BE2C (cell line): ENCODE measurements around the gene MRPL51.
A peak's percentile ranks its signal among the peaks of the same experiment; 100 is the strongest.
"Not testable (repeated sequence)": the region's sequence is repeated elsewhere in the genome, so short reads cannot be mapped to it uniquely, and the experiment has no call there.

Source experiments
- DNase-seq: peaks from one replicate; pipeline ENCODE4 v3.0.0-alpha.2; 2020
- H3K27me3 ChIP-seq: fragments of 250-450 bp; sonication (Bioruptor Pico); 2 replicates; pipeline ENCODE4 v1.5.1; 2020; ENCODE audit warnings: mild to moderate bottlenecking
- H3K36me3 ChIP-seq: fragments of 250-450 bp; sonication (Bioruptor Pico); 2 replicates; pipeline ENCODE4 v1.5.1; 2020; ENCODE audit warnings: mild to moderate bottlenecking
- H3K4me1 ChIP-seq: fragments of 250-450 bp; sonication (Bioruptor Pico); 2 replicates; pipeline ENCODE4 v1.5.1; 2020
- H3K4me3 ChIP-seq: 2 replicates; pipeline ENCODE4 v1.5.1; 2011; ENCODE audit warnings: low read depth, low read length
- H3K9me3 ChIP-seq: fragments of 250-450 bp; sonication (Bioruptor Pico); 2 replicates; pipeline ENCODE4 v1.5.1; 2020
- TF ChIP-seq, protein P1 (sequence below): IDR thresholded peaks from 2 replicates; pipeline ENCODE4 v1.5.1; 2012; ENCODE audit warnings: mild to moderate bottlenecking, low read depth, low read length

Gene MRPL51

DNA sequence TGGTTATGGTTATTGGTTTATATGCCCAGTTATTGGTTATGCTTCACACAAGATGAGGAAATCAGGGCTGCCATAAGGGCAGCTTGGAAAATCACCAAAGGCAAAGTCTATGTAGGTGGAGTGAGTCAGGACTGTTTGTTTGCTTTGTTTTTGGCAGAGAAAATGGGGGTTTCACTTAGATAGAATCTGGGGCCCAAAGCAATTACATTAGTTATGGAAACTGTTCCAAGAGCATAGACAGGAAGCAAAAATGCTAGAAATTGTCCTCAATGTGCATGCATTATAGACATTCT lies 24.8 kb downstream of the MRPL51 start:
- no peak for DNase-seq
- TF ChIP-seq, protein P1, sequence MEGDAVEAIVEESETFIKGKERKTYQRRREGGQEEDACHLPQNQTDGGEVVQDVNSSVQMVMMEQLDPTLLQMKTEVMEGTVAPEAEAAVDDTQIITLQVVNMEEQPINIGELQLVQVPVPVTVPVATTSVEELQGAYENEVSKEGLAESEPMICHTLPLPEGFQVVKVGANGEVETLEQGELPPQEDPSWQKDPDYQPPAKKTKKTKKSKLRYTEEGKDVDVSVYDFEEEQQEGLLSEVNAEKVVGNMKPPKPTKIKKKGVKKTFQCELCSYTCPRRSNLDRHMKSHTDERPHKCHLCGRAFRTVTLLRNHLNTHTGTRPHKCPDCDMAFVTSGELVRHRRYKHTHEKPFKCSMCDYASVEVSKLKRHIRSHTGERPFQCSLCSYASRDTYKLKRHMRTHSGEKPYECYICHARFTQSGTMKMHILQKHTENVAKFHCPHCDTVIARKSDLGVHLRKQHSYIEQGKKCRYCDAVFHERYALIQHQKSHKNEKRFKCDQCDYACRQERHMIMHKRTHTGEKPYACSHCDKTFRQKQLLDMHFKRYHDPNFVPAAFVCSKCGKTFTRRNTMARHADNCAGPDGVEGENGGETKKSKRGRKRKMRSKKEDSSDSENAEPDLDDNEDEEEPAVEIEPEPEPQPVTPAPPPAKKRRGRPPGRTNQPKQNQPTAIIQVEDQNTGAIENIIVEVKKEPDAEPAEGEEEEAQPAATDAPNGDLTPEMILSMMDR: no peak
- Histone ChIP-seq H3K36me3 (peaks cover 22% of the 10 kb centered on the region), H3K4me1 (peaks cover 4% of the 10 kb centered on the region; the same call in 1 of the 2 replicates), H3K4me3 (no peak overlapping the region), H3K9me3 (no peaks in the 10 kb centered on the region), H3K27me3 (no peaks in the 10 kb centered on the region)

DNA sequence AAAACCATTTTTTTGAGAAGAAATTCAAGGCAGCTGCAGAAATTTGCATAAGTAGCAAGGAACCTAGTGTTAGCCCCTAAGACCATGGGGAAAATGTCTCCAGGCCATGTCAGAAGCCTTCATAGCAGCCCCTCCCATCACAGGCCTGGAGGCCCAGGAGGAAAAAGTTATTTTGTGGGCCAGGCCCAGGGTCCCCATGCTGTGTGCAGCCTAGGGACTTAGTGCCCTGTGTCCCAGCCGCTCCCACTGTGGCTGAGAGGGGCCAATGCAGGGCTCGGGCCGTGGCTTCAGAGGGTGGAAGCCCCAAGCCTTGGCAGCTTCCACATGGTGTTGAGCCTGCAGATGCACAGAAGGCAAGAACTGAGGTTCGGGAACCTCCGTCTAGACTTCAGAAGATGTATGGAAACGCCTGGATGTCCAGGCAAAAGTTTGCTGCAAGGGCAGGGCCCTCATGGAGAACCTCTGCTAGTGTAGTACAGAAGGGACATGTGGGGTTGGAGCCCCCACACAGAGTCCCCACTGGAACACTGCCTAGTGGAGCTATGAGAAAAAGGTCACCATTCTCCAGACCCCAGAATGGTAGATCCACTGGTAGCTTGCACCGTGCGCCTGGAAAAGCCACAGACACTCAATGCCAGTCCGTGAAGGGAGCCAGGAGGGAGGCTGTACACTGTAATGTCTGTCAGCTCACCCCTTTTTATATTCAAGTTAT lies 25.3 kb downstream of the MRPL51 start:
- H3K36me3 ChIP-seq: peaks cover 25% of the 10 kb centered on the region
- H3K9me3 ChIP-seq, H3K4me3 ChIP-seq, H3K4me1 ChIP-seq, H3K27me3 ChIP-seq, DNase-seq: not testable (repeated sequence)

DNA sequence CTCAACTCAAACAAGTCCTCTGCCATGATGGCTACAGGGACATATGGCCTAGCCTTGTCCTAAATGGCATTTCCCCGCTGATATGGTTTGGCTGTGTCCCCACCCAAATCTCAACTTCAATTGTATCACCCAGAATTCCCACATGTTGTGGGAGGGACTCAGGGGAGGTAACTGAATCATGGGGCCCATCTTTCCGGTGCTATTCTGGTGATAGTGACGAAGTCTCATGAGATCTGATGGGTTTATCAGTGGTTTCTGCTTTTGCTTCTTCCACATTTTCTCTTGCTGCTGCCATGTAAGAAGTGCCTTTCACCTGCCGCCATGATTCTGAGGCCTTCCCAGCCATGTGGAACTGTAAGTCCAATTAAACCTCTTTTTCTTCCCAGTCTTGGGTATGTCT lies 26.3 kb downstream of the MRPL51 start:
- not testable (repeated sequence) for H3K4me3 ChIP-seq, DNase-seq, H3K9me3 ChIP-seq, H3K4me1 ChIP-seq, H3K27me3 ChIP-seq
- H3K36me3 ChIP-seq: peaks cover 35% of the 10 kb centered on the region

DNA sequence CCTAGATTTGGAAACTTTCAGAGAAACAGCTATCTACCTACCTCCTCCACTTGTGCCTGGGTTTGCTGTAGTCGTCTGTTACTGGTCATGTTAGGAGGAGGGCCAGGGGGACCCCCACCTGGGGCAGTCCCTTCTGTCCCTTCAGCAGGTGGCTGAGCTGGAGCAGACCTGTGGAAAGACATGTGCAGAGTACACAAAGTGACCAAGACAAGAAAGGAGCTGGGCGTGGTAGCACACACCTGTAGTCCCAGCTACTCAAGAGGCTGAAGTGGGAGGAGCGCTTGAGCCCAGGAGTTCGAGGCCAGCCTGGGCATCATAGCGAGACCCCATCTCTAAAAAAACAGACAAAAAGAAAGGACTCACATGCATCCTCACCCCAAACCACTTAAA lies 26.9 kb downstream of the MRPL51 start:
- DNase-seq: no peak
- Histone ChIP-seq H3K27me3 (no peaks in the 10 kb centered on the region), H3K36me3 (peaks cover 37% of the 10 kb centered on the region), H3K9me3 (no peaks in the 10 kb centered on the region), H3K4me1 (peaks cover 4% of the 10 kb centered on the region; the same call in 1 of the 2 replicates), H3K4me3 (no peak overlapping the region)
- TF ChIP-seq, protein P1: no peak

DNA sequence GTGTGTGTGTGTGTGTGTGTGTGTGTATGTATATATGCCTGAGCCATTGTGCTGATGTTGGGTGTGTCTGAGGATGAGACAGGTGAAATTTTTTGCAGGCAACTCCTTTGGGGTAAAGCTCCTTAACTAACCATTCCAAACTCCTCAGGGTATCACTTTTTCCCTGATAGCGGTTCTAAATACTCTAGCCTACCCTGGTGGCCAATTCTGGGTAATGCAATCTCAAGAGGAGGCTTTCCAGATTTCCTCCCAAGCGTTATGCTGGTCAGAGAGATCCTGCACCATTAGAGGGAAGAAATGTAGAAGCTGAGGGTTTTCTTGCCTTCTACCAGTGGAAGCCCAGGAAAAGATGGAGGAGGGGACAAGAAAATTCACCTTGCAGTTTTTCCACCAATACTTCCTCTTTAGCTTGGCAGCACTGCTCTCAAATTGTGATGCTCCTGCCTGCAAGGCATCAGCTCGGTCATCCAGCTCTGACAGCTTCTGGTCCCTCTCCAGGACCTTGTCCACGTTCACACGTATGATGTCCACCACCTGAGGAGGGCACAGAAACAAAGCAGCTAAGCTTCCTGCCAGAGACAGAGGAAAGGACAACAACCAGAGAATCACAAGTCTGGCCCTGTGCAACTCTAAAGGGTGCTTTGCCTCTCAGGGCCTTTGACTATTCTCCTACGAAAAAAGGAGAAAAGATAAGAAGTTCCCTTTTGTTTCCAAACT lies 27.4 kb downstream of the MRPL51 start:
- Histone ChIP-seq H3K4me3 (no peak overlapping the region), H3K9me3 (no peaks in the 10 kb centered on the region), H3K27me3 (no peaks in the 10 kb centered on the region), H3K36me3 (peaks cover 37% of the 10 kb centered on the region), H3K4me1 (peaks cover 4% of the 10 kb centered on the region; the same call in 1 of the 2 replicates)
- DNase-seq: peak; percentile 61
- TF ChIP-seq, protein P1: peak; percentile 97

DNA sequence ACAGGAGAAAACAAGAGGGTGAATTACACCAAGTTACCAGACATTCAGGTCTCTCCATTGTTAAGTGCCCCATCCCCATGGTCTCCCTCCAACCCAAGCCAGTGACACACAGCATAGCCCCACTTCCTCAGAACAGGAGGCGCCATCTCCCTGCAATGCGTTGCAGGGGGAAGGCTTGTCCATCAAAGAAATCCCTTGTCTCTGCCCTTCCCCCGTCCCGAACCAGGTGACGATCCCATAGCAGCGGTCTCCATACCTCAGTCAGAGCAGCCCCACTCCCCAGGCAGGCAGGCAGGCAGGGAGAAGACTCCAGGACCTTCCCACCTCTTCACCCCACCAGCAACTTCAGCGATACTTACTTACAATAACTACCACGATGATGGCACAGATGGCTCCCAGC lies 28.5 kb downstream of the MRPL51 start:
- Histone ChIP-seq H3K4me3 (no peak overlapping the region), H3K9me3 (no peaks in the 10 kb centered on the region), H3K4me1 (peaks cover 1% of the 10 kb centered on the region; the same call in 1 of the 2 replicates), H3K27me3 (no peaks in the 10 kb centered on the region), H3K36me3 (peaks cover 41% of the 10 kb centered on the region)
- TF ChIP-seq, protein P1: no peak
- DNase-seq: no peak

DNA sequence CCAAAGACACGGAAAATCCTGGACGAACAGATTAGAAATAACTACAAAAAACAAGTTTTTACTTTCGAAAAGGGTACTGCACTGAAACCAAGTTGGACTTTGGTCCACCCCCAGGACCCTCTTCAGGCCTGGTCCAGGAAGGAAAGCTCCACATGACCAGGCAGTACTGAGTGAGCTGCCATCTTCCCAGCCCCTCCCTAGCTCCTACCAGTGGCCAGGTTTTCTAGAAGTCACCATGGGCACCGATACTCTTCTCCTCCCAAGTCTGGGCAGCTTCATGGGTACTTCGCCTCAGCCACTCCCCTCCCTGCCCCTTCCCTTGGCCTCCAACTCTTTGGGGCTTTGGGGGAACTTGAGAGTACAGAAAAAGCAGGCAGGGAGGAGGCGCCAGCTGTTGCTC lies 29.2 kb downstream of the MRPL51 start:
- H3K4me3 ChIP-seq: no peak overlapping the region
- H3K36me3 ChIP-seq: peaks cover 45% of the 10 kb centered on the region
- H3K4me1 ChIP-seq: no peaks in the 10 kb centered on the region
- DNase-seq: no peak
- TF ChIP-seq, protein P1: no peak
- H3K9me3 ChIP-seq: no peaks in the 10 kb centered on the region
- H3K27me3 ChIP-seq: no peaks in the 10 kb centered on the region
